CD4-positive, alpha-beta T cell treated with Interferon gamma for 1 hour (primary cell): ENCODE results near the gene SIGLEC9.
"Not testable (repeated sequence)": the region's sequence is repeated elsewhere in the genome, so short reads cannot be mapped to it uniquely, and the experiment has no call there.

Source experiments
- DNase-seq: peaks from one replicate; pipeline ENCODE4 v3.0.0-alpha.2; 2020

Gene SIGLEC9

DNA sequence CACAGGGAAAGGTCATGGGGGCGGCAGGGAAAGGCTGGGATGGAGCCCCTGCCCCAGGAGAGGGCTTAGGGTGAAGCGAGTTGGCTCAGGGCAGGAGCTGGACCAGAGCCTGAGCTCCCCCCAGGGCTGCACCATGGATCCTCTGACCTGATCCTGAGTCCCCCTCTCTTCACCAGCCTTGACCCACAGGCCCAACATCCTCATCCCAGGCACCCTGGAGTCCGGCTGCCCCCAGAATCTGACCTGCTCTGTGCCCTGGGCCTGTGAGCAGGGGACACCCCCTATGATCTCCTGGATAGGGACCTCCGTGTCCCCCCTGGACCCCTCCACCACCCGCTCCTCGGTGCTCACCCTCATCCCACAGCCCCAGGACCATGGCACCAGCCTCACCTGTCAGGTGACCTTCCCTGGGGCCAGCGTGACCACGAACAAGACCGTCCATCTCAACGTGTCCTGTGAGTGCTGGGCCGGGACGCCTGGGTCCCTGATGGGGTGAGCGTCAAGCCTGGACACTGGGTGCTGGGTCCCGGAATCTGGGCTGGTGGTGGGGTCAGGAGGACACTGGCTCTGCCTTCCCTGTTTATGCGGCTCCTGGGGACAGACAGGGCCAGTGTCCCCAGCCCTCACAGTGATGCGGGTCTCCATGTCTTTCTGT, 842 bp downstream of the SIGLEC9 start:
- no peak for DNase-seq

DNA sequence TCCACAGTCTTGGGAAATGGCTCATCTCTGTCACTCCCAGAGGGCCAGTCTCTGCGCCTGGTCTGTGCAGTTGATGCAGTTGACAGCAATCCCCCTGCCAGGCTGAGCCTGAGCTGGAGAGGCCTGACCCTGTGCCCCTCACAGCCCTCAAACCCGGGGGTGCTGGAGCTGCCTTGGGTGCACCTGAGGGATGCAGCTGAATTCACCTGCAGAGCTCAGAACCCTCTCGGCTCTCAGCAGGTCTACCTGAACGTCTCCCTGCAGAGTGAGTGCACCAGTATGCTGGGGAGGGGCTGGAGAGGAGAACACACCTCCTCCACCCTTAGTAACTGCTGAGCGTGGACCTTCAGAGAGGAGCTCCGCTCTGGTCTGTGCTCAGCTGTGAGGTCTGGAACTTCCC, 2.3 kb downstream of the SIGLEC9 start:
- DNase-seq: no peak

DNA sequence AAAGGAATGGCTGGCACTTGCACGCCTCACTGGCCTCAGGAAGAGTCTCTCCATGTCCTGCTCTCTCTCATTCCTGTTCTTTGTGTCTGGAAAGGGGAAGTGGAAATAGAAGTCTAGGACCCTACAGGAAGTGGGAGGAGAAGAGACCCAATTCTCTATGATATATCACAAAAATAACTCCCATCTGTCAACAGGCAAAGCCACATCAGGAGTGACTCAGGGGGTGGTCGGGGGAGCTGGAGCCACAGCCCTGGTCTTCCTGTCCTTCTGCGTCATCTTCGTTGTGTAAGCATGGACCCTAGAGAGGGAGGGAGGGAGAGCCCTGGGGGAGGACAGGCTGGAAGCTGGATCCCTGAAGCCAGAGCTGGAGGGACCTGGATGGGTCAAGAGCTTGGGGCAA, 3.0 kb downstream of the SIGLEC9 start:
- peak; percentile 67 for DNase-seq

DNA sequence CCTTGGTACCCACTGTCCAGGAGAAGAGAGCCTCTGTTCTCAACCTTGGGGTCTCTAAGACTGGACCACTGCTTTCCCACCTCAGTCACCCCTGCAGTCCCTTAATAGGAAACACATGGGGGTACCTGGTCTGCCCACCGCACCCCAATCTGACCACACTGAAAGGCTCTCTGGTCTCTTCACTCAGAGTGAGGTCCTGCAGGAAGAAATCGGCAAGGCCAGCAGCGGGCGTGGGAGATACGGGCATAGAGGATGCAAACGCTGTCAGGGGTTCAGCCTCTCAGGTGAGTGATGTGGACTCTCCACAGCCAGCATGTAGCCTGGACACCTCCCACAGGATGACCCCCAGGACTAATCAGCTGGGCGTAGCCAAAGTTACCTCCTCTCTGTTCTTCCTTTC, 3.5 kb downstream of the SIGLEC9 start:
- no peak for DNase-seq

DNA sequence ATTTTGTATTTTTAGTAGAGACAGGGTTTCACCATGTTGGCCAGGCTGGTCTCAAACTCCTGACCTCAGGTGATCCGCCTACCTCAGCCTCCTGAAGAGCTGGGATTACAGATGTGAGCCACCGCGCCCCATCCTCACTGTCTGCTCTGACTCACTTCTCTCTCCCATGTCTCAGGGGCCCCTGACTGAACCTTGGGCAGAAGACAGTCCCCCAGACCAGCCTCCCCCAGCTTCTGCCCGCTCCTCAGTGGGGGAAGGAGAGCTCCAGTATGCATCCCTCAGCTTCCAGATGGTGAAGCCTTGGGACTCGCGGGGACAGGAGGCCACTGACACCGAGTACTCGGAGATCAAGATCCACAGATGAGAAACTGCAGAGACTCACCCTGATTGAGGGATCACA, 5.0 kb downstream of the SIGLEC9 start:
- DNase-seq: no peak

DNA sequence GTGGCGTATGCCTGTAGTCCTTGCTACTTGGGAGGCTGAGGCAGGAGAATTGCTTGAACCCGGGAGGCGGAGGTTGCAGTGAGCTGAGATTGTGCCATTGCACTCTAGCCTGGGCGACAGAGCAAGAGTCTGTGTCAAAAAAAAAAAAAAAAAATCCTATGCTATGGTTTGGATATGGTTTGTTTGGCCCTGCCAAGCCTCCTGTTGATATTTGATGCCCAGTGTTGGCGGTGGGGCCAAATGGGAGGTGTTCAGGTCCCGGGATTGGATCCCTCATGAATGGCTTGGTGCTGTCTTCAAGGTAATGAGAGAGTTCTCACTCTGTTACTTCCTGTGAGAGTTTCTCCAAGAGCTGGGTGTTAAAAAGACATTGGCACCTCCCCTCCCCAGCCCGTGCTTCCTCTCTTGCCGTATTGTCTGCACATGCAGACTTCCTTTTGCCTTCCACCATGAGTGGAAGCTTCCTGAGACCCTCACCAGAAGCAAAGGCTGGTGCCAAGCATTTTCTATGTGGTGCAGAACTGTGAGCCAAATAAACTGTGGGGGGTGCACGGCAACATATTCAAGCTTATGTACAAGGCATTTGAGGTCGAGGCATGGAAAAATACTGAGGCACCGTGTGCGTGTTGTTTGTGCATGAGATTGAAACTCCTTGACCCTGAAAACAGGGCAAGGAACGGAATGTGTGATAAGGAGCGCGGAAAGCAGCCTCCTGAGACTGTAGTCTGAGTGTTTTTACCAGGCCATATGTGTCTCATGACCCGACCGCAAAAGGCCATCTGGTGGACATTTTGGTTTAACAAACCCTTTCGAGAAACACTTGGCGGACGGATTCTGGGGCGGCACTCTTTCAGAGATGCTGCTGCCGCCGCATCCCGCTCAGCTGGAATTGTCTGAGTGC, 7.3 kb downstream of the SIGLEC9 start:
- peak; percentile 33 for DNase-seq

DNA sequence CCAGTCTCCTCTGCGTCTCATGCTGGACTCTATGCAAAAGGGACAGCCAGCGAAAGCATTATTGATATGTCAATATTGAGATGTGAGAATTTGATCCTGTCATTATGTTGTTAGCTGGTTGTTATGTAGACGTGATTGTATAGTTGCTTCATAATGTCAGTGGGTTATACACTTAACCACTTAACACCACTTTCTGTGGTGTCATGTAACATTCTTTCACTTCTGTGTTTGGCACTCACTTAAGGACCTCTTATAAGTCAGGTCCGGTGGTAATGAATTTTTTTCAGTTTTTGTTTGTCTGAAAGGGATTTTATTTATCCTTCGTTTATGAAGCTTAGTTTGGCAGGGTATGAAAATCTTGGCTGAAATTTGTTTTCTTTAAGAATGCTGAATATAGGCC, 10.3 kb downstream of the SIGLEC9 start:
- no peak for DNase-seq

DNA sequence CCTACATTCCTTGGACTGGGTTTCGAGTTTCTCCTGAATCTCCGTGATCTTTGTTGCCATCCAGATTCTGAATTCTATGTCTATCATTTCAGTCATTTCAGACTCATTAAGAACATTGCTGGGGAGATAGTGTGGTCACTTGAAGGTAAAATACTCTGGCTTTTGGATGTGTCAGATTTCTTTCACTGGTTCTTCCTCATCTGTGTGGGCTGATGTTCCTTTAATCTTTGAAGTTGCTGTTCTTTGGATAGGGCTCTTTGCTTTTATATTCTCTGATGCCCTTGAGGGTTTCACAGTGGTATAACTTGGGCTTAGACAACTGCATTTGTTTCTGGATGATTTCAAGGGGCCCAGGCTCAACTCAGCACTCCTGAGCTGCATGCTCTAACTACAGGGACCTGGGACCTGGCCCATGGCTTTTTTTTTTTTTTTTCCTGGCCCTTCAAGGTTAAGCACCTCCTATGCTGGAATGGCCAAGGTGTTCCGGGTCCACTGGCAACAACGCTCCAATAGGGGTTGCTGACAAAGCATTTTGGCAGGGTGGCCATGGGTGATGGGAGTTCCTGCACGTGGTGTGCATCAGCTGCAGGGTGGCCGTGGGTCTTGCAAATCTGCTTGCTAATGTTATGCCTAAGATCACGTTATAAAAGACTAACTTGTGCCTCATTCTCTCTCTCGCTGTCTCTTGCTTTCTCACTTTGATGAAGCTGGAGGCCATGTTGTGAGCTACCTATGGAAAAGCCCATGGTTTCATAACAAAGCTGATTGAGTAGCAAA, 11.5 kb downstream of the SIGLEC9 start:
- no peak for DNase-seq

DNA sequence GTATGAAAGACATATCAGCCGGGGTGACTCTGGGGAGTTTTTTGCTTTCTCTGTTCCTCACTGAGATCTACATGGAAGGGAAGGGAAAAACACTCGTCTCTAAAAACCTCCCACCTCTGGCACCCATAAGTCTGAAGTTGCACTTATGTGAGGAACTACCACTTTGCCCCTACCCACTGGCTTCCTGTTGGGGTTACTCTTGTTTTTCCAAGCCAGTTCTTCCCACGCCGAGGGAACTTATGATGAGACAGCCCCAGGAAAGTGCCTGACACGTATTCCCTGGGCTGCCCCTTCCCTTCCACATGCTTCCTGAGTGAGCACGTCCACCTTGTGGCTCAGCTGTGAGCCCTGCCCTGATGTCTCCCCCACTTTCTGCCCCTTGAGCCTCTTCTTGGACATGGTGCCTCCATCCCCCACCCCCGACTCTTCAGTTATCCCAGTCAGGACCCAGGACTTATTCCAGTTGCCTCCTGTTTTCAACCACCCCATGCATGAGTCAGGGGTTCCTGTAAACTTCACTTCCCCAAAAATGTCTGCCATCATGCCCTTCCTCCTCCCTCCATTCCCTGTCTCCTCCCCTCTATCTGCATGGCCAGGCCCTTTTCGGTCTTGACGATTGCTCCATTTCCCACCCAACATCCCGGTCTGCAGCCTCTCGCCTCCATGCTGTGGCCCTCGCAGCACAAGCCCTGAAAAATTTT, 12.3 kb downstream of the SIGLEC9 start:
- peak; percentile 49 for DNase-seq

DNA sequence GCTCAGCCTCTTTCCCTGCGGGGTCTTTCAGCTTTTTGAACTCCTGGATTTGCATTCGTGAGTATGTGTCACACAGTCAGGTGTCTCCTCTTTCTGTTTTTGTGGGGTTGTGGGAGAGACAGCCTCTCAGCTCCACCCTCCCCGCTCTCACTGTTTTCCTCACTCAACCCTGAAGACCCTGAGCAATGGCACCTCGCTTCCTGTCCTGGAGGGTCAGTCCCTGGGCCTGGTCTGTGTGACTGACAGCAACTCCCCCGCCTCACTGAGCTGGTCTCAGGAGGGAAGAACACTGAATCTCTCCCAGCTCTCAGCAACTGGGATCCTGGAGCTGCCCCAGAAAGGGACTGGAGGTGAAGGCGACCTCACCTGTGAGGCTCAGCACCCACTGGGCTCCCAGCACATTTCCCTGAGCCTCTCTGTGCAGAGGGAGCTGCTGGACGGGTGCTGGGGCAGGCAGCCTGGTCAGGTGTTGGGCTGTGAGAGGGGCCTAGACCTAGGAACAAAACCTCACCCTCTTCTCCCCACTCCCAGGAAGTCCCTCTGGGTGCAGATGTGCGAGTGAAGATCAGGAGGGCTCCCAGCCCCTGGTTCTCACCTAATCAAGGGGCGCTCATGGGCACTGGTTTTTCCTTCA, 13.2 kb downstream of the SIGLEC9 start:
- DNase-seq: no peak

DNA sequence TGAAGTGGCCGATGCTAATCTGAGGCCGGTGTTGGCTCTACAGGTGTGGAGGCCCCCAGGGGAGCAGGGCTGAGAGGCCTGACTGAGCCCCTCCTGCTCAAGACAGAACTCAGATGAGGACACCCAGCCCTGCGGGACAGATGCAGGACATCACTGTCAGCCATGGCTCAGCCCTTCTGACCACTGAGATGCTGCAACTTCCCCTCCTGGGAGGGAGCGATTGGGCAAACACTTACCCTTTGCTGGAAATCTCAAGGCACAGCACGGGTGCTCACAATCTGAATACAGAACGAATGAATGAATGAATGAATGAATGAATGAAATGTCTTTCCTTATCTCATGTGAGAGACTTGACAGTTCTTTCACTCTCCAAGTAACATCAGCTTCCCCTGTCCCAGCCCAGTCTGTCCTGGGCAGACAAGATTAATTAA, 13.9 kb downstream of the SIGLEC9 start:
- DNase-seq: peak; percentile 57

DNA sequence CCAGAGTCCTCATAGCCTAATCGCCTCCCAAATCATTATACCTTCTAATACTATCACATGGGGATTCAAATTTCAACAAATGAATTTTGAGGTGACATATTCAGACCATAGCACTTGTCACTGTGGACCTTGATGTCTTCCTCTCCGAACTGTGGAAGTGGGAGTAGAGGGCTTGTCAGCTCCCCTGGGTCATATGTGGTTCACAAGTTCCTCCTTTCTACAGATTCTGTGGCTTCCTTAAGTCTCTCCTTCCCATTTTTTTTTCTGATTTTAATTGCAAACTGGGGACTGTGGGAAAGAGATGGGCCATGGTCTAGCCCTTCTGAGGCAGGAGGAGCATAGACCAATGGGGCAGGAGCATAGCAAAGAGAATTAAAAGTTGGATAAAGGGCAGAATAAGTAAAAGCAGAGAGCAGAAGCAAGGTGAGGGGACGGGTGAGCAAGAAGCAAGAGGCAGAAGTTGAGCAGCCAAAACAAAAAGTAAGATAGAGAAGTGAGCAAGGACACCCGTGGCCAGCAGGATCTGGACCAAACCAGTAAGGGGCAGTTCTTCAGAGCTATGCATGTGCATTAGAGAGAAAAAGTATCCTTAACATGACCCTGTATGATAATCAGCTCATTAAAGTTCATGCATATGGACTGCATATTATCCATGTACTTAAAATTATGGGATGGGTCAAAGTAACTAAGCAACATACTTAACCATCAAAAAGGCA, 14.8 kb downstream of the SIGLEC9 start:
- DNase-seq: no peak

DNA sequence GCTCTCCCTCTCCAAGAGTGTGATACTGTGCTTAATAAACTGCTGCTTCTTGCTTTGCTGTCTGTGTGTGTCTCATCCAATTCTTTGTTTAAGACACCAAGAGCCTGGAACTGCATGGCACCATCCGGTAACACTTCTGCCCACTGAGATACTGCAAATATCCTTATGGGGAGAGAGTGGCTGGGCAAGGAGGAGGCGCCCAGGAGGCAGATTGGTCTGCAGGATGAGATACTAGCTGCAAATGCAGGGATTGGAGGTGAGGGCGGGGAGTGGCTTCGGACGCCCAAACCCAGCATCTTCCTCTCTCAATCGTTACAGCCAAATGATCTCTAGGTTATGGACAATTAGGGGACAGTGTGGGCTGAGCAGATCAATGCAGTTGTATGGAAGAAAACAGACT, 15.7 kb downstream of the SIGLEC9 start:
- no peak for DNase-seq

DNA sequence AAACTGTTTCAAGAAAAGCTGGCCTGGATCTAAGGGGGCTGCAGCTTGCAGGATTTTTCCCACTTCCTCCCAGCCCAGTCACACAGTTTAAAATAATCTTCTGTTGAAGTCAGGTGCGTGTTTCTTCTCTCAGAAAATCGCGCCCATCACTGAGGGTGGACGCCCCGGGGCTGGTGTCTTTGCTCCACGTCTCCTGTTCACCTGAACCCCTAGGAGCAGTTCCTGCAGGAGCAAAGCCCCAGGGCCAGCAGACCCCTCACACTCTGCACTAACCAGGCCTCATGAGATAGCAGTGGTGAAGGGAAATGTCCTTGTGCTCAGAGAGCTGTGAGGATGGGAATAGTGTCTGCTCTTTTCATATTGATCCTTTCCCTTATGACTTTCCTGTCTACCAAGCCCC, 16.5 kb downstream of the SIGLEC9 start:
- no peak for DNase-seq

DNA sequence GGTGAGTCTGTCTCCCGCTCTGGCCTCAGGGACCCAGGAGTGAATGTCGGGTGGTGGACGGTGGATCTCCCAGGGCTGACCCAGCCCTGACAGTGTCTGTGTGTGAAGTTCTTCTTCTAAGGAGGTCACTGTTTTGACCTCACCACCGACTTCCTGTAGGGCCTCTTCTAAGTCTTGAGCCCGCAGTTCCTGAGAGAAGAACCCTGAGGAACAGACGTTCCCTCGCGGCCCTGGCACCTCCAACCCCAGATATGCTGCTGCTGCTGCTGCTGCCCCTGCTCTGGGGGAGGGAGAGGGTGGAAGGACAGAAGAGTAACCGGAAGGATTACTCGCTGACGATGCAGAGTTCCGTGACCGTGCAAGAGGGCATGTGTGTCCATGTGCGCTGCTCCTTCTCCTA, 17.4 kb downstream of the SIGLEC9 start, which contains the start of gene SIGLEC7:
SIGLEC7 (plus strand) TSS at position 183 of the 400 bp plus-strand sequence; CDS start at position 252, 69 bp downstream.
- DNase-seq: peak; percentile 24

DNA sequence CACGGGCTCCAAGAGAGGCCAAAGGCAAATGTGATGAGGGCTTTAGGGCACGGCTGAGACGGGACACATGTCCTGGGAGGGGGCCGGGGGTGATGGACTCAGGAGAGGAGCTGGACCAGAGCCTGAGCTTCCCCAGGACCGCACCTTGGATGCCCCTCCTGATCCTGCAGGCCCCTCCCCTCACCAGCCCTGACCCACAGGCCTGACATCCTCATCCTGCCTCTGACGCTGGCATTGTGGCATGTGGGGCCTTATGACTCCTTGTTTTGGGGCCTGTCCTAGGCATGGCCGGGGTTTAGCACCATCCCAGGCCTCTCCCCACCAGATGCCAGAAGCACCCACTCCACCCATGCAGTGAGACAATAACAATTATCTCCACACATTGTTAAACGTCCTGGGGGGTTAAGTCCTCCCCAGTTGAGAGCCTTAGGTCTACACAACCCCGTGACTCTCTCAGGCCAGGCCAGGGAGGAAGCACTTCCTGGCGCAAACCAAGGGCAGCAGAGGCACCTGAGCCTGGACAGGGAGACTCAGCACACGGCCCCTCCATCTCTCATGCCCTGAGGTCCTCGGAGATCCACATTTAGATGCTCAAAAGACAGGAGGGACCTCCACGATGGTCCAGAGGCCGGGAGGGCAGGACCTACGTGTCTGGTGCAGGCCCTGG, 18.2 kb downstream of the SIGLEC9 start:
- not testable (repeated sequence) for DNase-seq

DNA sequence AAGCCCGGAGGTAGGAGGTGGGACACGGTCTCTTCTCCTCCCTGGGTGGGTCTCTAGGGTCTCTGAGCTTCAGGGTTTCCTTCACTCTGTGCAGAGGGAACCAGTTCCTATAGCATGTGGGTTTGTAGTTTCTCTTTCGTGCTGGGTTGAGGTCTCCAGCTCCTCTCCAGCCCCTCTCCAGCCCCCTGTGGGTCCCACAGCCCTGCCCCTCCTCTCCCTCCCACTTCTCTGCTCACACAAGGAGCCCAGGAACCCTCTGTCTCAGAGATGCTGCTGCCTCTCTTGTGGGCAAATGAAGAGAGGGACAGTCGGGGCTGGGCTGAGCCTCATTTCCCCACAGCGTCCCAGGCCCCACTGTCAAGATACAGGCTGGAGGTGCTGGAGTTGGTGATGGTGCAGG, 18.8 kb downstream of the SIGLEC9 start:
- DNase-seq: no peak

DNA sequence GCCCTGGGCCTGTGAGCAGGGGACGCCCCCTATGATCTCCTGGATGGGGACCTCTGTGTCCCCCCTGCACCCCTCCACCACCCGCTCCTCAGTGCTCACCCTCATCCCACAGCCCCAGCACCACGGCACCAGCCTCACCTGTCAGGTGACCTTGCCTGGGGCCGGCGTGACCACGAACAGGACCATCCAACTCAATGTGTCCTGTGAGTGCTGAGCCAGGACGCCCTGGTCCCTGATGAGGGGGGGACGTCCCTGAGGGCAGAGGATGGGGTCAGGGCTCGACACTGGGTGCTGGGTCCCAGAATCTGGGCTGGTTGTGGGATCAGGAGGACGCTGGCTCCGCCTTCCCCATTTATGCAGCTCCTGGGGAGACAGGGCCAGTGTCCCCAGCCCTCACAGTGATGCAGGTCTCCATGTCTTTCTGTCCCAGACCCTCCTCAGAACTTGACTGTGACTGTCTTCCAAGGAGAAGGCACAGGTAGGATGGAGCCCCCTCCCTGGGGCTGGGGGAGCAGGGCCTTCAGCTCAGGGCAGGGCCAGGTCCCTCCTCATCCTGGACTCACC, 19.9 kb downstream of the SIGLEC9 start:
- DNase-seq: no peak

DNA sequence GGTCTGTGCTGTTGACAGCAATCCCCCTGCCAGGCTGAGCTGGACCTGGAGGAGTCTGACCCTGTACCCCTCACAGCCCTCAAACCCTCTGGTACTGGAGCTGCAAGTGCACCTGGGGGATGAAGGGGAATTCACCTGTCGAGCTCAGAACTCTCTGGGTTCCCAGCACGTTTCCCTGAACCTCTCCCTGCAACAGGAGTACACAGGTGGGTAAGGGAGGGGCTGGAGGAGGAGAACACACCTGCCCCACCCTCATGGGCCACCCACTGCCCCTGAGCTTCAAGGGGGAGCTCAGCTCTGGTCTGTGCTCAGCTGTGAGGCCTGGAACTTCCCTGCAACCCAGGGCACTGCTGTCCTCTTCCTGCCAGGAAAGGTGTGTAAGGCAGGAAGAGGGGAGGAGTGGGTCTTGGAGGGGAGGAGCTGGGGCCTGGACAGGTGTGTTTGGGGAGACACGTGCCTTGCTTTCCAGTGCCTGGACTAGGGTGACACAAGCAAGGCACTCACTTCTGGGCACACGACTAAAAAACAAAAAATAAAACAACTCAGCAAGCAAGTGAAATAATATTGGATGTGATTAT, 21.3 kb downstream of the SIGLEC9 start:
- no peak for DNase-seq

DNA sequence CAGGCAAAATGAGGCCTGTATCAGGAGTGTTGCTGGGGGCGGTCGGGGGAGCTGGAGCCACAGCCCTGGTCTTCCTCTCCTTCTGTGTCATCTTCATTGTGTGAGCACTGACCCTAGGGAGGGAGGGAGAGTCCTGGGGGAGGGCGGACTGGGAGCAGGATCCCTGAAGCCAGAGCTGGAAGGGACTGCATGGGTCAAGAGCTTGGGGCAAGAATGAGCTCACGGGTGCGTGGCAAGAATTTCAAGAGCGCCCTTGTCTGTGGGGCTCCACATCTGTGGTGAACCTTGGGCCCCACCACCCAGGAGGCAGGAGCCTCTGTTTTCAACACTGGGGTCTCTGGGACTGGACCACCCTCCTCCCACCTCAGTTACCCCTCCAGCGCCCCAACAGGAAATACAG, 22.0 kb downstream of the SIGLEC9 start:
- DNase-seq: no peak
